ENCODE results near the gene RUFY3. TPM values are rescaled to one million over a fixed set of nuclear protein-coding genes. Genes with fewer than 3 reads are reported as not detected.
"Not testable (repeated sequence)": the region's sequence is repeated elsewhere in the genome, so short reads cannot be mapped to it uniquely, and the experiment has no call there.

The RUFY3 gene
- total and polyA plus RNA-seq, 2 experiments from 2014 or later: 18.3 to 29.2 TPM

DNA sequence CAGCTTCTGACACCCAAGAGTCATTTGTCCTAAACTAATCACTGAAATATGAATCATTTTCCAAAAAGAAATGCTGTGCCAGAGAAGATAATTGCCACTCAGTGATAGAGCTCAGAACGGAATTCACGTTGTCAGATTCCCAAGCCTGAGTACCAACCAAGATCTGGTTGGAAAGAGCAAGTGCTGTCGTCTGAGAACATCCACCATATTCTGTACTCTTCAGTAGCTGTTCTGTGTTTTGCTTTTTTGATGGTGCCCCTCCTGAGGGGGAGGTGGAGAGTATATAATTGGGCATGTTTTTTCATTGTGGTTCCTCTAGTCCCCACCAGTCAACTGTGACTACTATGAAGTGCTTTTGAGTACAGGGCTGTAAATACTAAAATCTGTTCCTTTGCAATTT is 13.2 kb downstream of the RUFY3 start (continued):
- TF ChIP-seq EZH2 (IDR thresholded peaks at IDR 0.05; ENCODE audit: low read depth, unreplicated experiment): no peak
- TF ChIP-seq ZNF331 (CRISPR knock-in tag; IDR thresholded peaks at IDR 0.05; ENCODE audit: low read depth): no peak
- no peak for TF ChIP-seq JUNB (IDR thresholded peaks at IDR 0.05; ENCODE audit: unreplicated experiment)
- no peak for TF ChIP-seq ZNF114 (CRISPR knock-in tag; IDR thresholded peaks at IDR 0.05)
- TF ChIP-seq, protein P1, sequence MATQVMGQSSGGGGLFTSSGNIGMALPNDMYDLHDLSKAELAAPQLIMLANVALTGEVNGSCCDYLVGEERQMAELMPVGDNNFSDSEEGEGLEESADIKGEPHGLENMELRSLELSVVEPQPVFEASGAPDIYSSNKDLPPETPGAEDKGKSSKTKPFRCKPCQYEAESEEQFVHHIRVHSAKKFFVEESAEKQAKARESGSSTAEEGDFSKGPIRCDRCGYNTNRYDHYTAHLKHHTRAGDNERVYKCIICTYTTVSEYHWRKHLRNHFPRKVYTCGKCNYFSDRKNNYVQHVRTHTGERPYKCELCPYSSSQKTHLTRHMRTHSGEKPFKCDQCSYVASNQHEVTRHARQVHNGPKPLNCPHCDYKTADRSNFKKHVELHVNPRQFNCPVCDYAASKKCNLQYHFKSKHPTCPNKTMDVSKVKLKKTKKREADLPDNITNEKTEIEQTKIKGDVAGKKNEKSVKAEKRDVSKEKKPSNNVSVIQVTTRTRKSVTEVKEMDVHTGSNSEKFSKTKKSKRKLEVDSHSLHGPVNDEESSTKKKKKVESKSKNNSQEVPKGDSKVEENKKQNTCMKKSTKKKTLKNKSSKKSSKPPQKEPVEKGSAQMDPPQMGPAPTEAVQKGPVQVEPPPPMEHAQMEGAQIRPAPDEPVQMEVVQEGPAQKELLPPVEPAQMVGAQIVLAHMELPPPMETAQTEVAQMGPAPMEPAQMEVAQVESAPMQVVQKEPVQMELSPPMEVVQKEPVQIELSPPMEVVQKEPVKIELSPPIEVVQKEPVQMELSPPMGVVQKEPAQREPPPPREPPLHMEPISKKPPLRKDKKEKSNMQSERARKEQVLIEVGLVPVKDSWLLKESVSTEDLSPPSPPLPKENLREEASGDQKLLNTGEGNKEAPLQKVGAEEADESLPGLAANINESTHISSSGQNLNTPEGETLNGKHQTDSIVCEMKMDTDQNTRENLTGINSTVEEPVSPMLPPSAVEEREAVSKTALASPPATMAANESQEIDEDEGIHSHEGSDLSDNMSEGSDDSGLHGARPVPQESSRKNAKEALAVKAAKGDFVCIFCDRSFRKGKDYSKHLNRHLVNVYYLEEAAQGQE (IDR thresholded peaks at IDR 0.05; ENCODE audit: unreplicated experiment): no peak
- TF ChIP-seq, protein P2, sequence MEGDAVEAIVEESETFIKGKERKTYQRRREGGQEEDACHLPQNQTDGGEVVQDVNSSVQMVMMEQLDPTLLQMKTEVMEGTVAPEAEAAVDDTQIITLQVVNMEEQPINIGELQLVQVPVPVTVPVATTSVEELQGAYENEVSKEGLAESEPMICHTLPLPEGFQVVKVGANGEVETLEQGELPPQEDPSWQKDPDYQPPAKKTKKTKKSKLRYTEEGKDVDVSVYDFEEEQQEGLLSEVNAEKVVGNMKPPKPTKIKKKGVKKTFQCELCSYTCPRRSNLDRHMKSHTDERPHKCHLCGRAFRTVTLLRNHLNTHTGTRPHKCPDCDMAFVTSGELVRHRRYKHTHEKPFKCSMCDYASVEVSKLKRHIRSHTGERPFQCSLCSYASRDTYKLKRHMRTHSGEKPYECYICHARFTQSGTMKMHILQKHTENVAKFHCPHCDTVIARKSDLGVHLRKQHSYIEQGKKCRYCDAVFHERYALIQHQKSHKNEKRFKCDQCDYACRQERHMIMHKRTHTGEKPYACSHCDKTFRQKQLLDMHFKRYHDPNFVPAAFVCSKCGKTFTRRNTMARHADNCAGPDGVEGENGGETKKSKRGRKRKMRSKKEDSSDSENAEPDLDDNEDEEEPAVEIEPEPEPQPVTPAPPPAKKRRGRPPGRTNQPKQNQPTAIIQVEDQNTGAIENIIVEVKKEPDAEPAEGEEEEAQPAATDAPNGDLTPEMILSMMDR (conservative IDR thresholded peaks at IDR 0.05; ENCODE audit: low read depth in 2 of 2): no peak

DNA sequence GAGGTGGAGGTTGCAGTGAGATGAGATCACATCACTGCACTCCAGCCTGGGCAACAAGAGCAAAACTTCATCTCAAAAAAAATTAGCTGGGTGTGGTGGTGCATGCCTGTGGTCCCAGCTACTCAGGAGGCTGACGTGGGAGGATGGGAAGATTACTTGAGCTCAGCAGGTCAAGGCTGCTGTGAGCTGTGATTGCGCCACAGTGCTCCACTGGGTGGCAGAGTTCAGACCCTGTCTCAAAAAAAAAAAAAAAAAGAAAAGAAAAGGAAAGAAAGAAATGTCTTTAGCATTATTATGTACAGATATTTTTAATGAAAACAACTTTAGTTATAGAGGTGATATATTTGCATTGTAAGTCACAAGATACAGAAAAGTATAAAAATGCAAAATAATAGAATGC is 14.2 kb downstream of the RUFY3 start:
- H3K27ac ChIP-seq (ENCODE audit: low read depth); H3K4me1 ChIP-seq (ENCODE audit: insufficient read depth); H3K27me3 Mint-ChIP-seq (ENCODE audit: insufficient read depth, low read depth, poor library complexity); H3K27ac Mint-ChIP-seq; H3K4me3 ChIP-seq; H3K9me3 Mint-ChIP-seq; H3K36me3 Mint-ChIP-seq (ENCODE audit: low read depth); H4K20me1 ChIP-seq (replicated peaks; ENCODE audit: insufficient read depth); H2AFZ ChIP-seq; H3K27me3 ChIP-seq (ENCODE audit: insufficient read depth); H3K4me3 Mint-ChIP-seq; H3K4me2 ChIP-seq; H3F3A ChIP-seq (replicated peaks; ENCODE audit: low read depth); H3K9me2 ChIP-seq (ENCODE audit: insufficient read depth); H3K4me1 Mint-ChIP-seq; H3K36me3 ChIP-seq (ENCODE audit: insufficient read depth): not testable (repeated sequence)
- ATAC-seq (peak; percentile 86), DNase-seq (ENCODE audit: low spot score) (peak; percentile 60)
- TF ChIP-seq, protein P2 (conservative IDR thresholded peaks at IDR 0.05; ENCODE audit: low read depth in 2 of 2): peak; percentile 55
- peaks cover 11% of the 10 kb centered on the region for H3K79me2 ChIP-seq (replicated peaks; ENCODE audit: insufficient read depth)

All from GM23338 (cell line).